Embryonic facial prominence (tissue), 1 donor: Measurements from ENCODE around the gene GPR26.
"Not testable (repeated sequence)": the region's sequence is repeated elsewhere in the genome, so short reads cannot be mapped to it uniquely, and the experiment has no call there.

Experiments used
- DNase-seq: peaks from one replicate; pipeline ENCODE4 v3.0.0-alpha.2; 2016; ENCODE audit errors: extremely low spot score

Gene GPR26

GRCh38 chr10:123715546-123715945 is 49.4 kb downstream of the GPR26 start:
- DNase-seq: no peak

GRCh38 chr10:123717336-123717735 is 51.2 kb downstream of the GPR26 start:
- DNase-seq: no peak

- DNase-seq: no peak
Measured at GRCh38 chr10:123718544-123719060, 52.4 kb downstream of the GPR26 start.

GRCh38 chr10:123720536-123720935 is 54.4 kb downstream of the GPR26 start:
- no peak for DNase-seq

- no peak for DNase-seq
Measured at GRCh38 chr10:123721441-123722049, 55.4 kb downstream of the GPR26 start.

GRCh38 chr10:123722351-123722750 is 56.2 kb downstream of the GPR26 start:
- no peak for DNase-seq

- no peak for DNase-seq
Measured at GRCh38 chr10:123724747-123725146, 58.6 kb downstream of the GPR26 start.

- DNase-seq: no peak
Measured at GRCh38 chr10:123726381-123726780, 60.2 kb downstream of the GPR26 start.

GRCh38 chr10:123726836-123727235 is 60.7 kb downstream of the GPR26 start:
- no peak for DNase-seq

GRCh38 chr10:123729523-123729922 is 63.4 kb downstream of the GPR26 start:
- DNase-seq: no peak

GRCh38 chr10:123736917-123737316 is 70.8 kb downstream of the GPR26 start:
- DNase-seq: not testable (repeated sequence)

GRCh38 chr10:123741146-123741545 is 75.0 kb downstream of the GPR26 start:
- no peak for DNase-seq

GRCh38 chr10:123741711-123742110 is 75.6 kb downstream of the GPR26 start:
- DNase-seq: no peak

- DNase-seq: no peak
Measured at GRCh38 chr10:123742751-123743440, 76.7 kb downstream of the GPR26 start.

- DNase-seq: no peak
Measured at GRCh38 chr10:123743441-123744223, 77.5 kb downstream of the GPR26 start.

- no peak for DNase-seq
Measured at GRCh38 chr10:123744224-123744536, 78.0 kb downstream of the GPR26 start.
